Fibroblast of gingiva (primary cell): ENCODE results near the gene BEND7.

Source experiments
- DNase-seq: peaks from one replicate; pipeline ENCODE4 v3.0.0-alpha.2; 2011; ENCODE audit warnings: low read depth

The BEND7 gene

GRCh38 chr10:13520194-13520593, 8.6 kb downstream of the BEND7 start:
- DNase-seq: no peak

- no peak for DNase-seq
Observed at GRCh38 chr10:13518076-13518692, 10.6 kb downstream of the BEND7 start.

- DNase-seq: no peak
Observed at GRCh38 chr10:13517675-13518074, 11.1 kb downstream of the BEND7 start.

GRCh38 chr10:13516176-13516575, 12.6 kb downstream of the BEND7 start:
- no peak for DNase-seq

GRCh38 chr10:13515467-13515866, 13.3 kb downstream of the BEND7 start:
- DNase-seq: no peak

- no peak for DNase-seq
Observed at GRCh38 chr10:13514296-13514695, 14.5 kb downstream of the BEND7 start.

- no peak for DNase-seq
Observed at GRCh38 chr10:13512564-13512963, 16.2 kb downstream of the BEND7 start.

GRCh38 chr10:13511409-13511808, 17.4 kb downstream of the BEND7 start:
- no peak for DNase-seq

- DNase-seq: no peak
Observed at GRCh38 chr10:13505052-13505680, 23.6 kb downstream of the BEND7 start.

GRCh38 chr10:13503745-13504463, 24.9 kb downstream of the BEND7 start:
- DNase-seq: no peak

GRCh38 chr10:13502380-13502779, 26.4 kb downstream of the BEND7 start:
- DNase-seq: no peak

GRCh38 chr10:13500201-13500600, 28.6 kb downstream of the BEND7 start:
- DNase-seq: no peak

GRCh38 chr10:13499150-13499549, 29.7 kb downstream of the BEND7 start:
- DNase-seq: no peak

- no peak for DNase-seq
Observed at GRCh38 chr10:13496931-13497330, 31.9 kb downstream of the BEND7 start.

- no peak for DNase-seq
Observed at GRCh38 chr10:13496164-13496563, 32.6 kb downstream of the BEND7 start.

GRCh38 chr10:13492493-13493180, 36.2 kb downstream of the BEND7 start:
- no peak for DNase-seq

- no peak for DNase-seq
Observed at GRCh38 chr10:13491747-13492360, 37.0 kb downstream of the BEND7 start.

GRCh38 chr10:13490503-13490902, 38.3 kb downstream of the BEND7 start:
- no peak for DNase-seq

- DNase-seq: no peak
Observed at GRCh38 chr10:13489035-13489599, 39.7 kb downstream of the BEND7 start.

GRCh38 chr10:13485623-13486022, 43.2 kb downstream of the BEND7 start:
- no peak for DNase-seq

- DNase-seq: no peak
Observed at GRCh38 chr10:13483951-13484350, 44.9 kb downstream of the BEND7 start.

GRCh38 chr10:13483073-13483472, 45.7 kb downstream of the BEND7 start:
- DNase-seq: no peak
